Measurements from ENCODE around the gene SELENOK.
"Not testable (repeated sequence)": the region's sequence is repeated elsewhere in the genome, so short reads cannot be mapped to it uniquely, and the experiment has no call there.

SELENOK gene

GRCh38 chr3:53891497-53892285, at the start of gene SELENOK:
SELENOK (minus strand) TSS chr3:53891859.
- peak within 1 kb of the TSS; percentile 74 for H3K27ac ChIP-seq
- H3K9me3 ChIP-seq (ENCODE audit: low read depth, low read length): no peaks in the 10 kb centered on the region
- H3K4me3 ChIP-seq: peak within 1 kb of the TSS; percentile 85
- no peaks in the 10 kb centered on the region; the same call in 1 of the 2 replicates for H3K36me3 ChIP-seq (ENCODE audit: insufficient read depth, low read length)
- peak; percentile 75 for DNase-seq (ENCODE audit: low read depth, low spot score)
- peak; percentile 76 for TF ChIP-seq POLR2AphosphoS5 (IDR thresholded peaks at IDR 0.05; ENCODE audit: borderline replicate concordance, low read depth, low read length)
- no peak for TF ChIP-seq FOXP2 (optimal IDR thresholded peaks at IDR 0.05; ENCODE audit: control extremely low read depth, extremely low read length, insufficient read depth)
- TF ChIP-seq EZH2 (IDR thresholded peaks at IDR 0.05): no peak
- H3K9ac ChIP-seq (ENCODE audit: insufficient read length): peak within 1 kb of the TSS; percentile 83

- no peak overlapping the region for H3K27ac ChIP-seq
- no peak for DNase-seq (ENCODE audit: low read depth, low spot score)
- no peak overlapping the region for H3K4me3 ChIP-seq
- TF ChIP-seq FOXP2 (optimal IDR thresholded peaks at IDR 0.05; ENCODE audit: control extremely low read depth, extremely low read length, insufficient read depth) (no peak), EZH2 (IDR thresholded peaks at IDR 0.05) (no peak), POLR2AphosphoS5 (IDR thresholded peaks at IDR 0.05; ENCODE audit: borderline replicate concordance, low read depth, low read length) (no peak)
- no peak overlapping the region for H3K9ac ChIP-seq (ENCODE audit: insufficient read length)
- no peaks in the 10 kb centered on the region for H3K36me3 ChIP-seq (ENCODE audit: insufficient read depth, low read length)
- no peaks in the 10 kb centered on the region for H3K9me3 ChIP-seq (ENCODE audit: low read depth, low read length)
Observed at GRCh38 chr3:53941184-53941583, 49.5 kb upstream of the SELENOK start.

- no peak for DNase-seq (ENCODE audit: low read depth, low spot score)
- no peaks in the 10 kb centered on the region for H3K36me3 ChIP-seq (ENCODE audit: insufficient read depth, low read length)
- no peak overlapping the region for H3K4me3 ChIP-seq
- TF ChIP-seq POLR2AphosphoS5 (IDR thresholded peaks at IDR 0.05; ENCODE audit: borderline replicate concordance, low read depth, low read length) (no peak), FOXP2 (optimal IDR thresholded peaks at IDR 0.05; ENCODE audit: control extremely low read depth, extremely low read length, insufficient read depth) (no peak), EZH2 (IDR thresholded peaks at IDR 0.05) (no peak)
- no peaks in the 10 kb centered on the region for H3K9me3 ChIP-seq (ENCODE audit: low read depth, low read length)
- no peak overlapping the region for H3K9ac ChIP-seq (ENCODE audit: insufficient read length)
- H3K27ac ChIP-seq: no peak overlapping the region
Observed at GRCh38 chr3:53940623-53941022, 49.0 kb upstream of the SELENOK start.

- no peak for TF ChIP-seq EZH2 (IDR thresholded peaks at IDR 0.05)
- TF ChIP-seq POLR2AphosphoS5 (IDR thresholded peaks at IDR 0.05; ENCODE audit: borderline replicate concordance, low read depth, low read length): no peak
- TF ChIP-seq FOXP2 (optimal IDR thresholded peaks at IDR 0.05; ENCODE audit: control extremely low read depth, extremely low read length, insufficient read depth): no peak
- H3K9me3 ChIP-seq (ENCODE audit: low read depth, low read length): no peaks in the 10 kb centered on the region
Observed at GRCh38 chr3:53939813-53940212, 48.2 kb upstream of the SELENOK start.

GRCh38 chr3:53939086-53939582, 47.5 kb upstream of the SELENOK start:
- Histone ChIP-seq H3K9me3 (ENCODE audit: low read depth, low read length) (no peaks in the 10 kb centered on the region), H3K9ac (ENCODE audit: insufficient read length) (no peak overlapping the region)
- no peak for DNase-seq (ENCODE audit: low read depth, low spot score)

More at GRCh38 chr3:53939813-53940212, 48.2 kb upstream of the SELENOK start:
- Histone ChIP-seq H3K27ac (no peak overlapping the region), H3K9ac (ENCODE audit: insufficient read length) (no peak overlapping the region), H3K4me3 (no peak overlapping the region), H3K36me3 (ENCODE audit: insufficient read depth, low read length) (no peaks in the 10 kb centered on the region)
- no peak for DNase-seq (ENCODE audit: low read depth, low spot score)

GRCh38 chr3:53938645-53939044, 47.0 kb upstream of the SELENOK start:
- Histone ChIP-seq H3K27ac (no peak overlapping the region), H3K9me3 (ENCODE audit: low read depth, low read length) (no peaks in the 10 kb centered on the region), H3K9ac (ENCODE audit: insufficient read length) (no peak overlapping the region), H3K36me3 (ENCODE audit: insufficient read depth, low read length) (no peaks in the 10 kb centered on the region), H3K4me3 (no peak overlapping the region)
- TF ChIP-seq POLR2AphosphoS5 (IDR thresholded peaks at IDR 0.05; ENCODE audit: borderline replicate concordance, low read depth, low read length) (no peak), FOXP2 (optimal IDR thresholded peaks at IDR 0.05; ENCODE audit: control extremely low read depth, extremely low read length, insufficient read depth) (no peak), EZH2 (IDR thresholded peaks at IDR 0.05) (no peak)
- no peak for DNase-seq (ENCODE audit: low read depth, low spot score)

More at GRCh38 chr3:53939086-53939582, 47.5 kb upstream of the SELENOK start:
- no peak for TF ChIP-seq POLR2AphosphoS5 (IDR thresholded peaks at IDR 0.05; ENCODE audit: borderline replicate concordance, low read depth, low read length)
- TF ChIP-seq EZH2 (IDR thresholded peaks at IDR 0.05): no peak
- TF ChIP-seq FOXP2 (optimal IDR thresholded peaks at IDR 0.05; ENCODE audit: control extremely low read depth, extremely low read length, insufficient read depth): no peak
- H3K4me3 ChIP-seq: no peak overlapping the region
- H3K27ac ChIP-seq: no peak overlapping the region
- no peaks in the 10 kb centered on the region for H3K36me3 ChIP-seq (ENCODE audit: insufficient read depth, low read length)

GRCh38 chr3:53936347-53936746, 44.7 kb upstream of the SELENOK start:
- H3K9me3 ChIP-seq (ENCODE audit: low read depth, low read length): no peaks in the 10 kb centered on the region
- no peak for DNase-seq (ENCODE audit: low read depth, low spot score)
- no peak overlapping the region for H3K9ac ChIP-seq (ENCODE audit: insufficient read length)
- H3K27ac ChIP-seq: no peak overlapping the region
- H3K36me3 ChIP-seq (ENCODE audit: insufficient read depth, low read length): no peaks in the 10 kb centered on the region
- no peak for TF ChIP-seq EZH2 (IDR thresholded peaks at IDR 0.05)
- no peak for TF ChIP-seq FOXP2 (optimal IDR thresholded peaks at IDR 0.05; ENCODE audit: control extremely low read depth, extremely low read length, insufficient read depth)
- H3K4me3 ChIP-seq: no peak overlapping the region

GRCh38 chr3:53935283-53935901, 43.7 kb upstream of the SELENOK start:
- Histone ChIP-seq H3K4me3 (no peak overlapping the region), H3K36me3 (ENCODE audit: insufficient read depth, low read length) (no peaks in the 10 kb centered on the region), H3K9ac (ENCODE audit: insufficient read length) (no peak overlapping the region), H3K27ac (no peak overlapping the region), H3K9me3 (ENCODE audit: low read depth, low read length) (no peaks in the 10 kb centered on the region)
- no peak for DNase-seq (ENCODE audit: low read depth, low spot score)
- TF ChIP-seq EZH2 (IDR thresholded peaks at IDR 0.05) (no peak), POLR2AphosphoS5 (IDR thresholded peaks at IDR 0.05; ENCODE audit: borderline replicate concordance, low read depth, low read length) (no peak), FOXP2 (optimal IDR thresholded peaks at IDR 0.05; ENCODE audit: control extremely low read depth, extremely low read length, insufficient read depth) (no peak)

- DNase-seq (ENCODE audit: low read depth, low spot score); H3K9ac ChIP-seq (ENCODE audit: insufficient read length); H3K36me3 ChIP-seq (ENCODE audit: insufficient read depth, low read length); H3K9me3 ChIP-seq (ENCODE audit: low read depth, low read length); H3K4me3 ChIP-seq; H3K27ac ChIP-seq: not testable (repeated sequence)
Observed at GRCh38 chr3:53927208-53927872, 35.7 kb upstream of the SELENOK start.

Data from SK-N-MC (cell line).